Measurements from ENCODE around the gene NGEF. TPM values are rescaled to one million over a fixed set of nuclear protein-coding genes. Genes with fewer than 3 reads are reported as not detected.
"Not testable (repeated sequence)": the region's sequence is repeated elsewhere in the genome, so short reads cannot be mapped to it uniquely, and the experiment has no call there.

Gene NGEF
- total RNA-seq, 1 donor from 2014 or later: 1.2 TPM

DNA sequence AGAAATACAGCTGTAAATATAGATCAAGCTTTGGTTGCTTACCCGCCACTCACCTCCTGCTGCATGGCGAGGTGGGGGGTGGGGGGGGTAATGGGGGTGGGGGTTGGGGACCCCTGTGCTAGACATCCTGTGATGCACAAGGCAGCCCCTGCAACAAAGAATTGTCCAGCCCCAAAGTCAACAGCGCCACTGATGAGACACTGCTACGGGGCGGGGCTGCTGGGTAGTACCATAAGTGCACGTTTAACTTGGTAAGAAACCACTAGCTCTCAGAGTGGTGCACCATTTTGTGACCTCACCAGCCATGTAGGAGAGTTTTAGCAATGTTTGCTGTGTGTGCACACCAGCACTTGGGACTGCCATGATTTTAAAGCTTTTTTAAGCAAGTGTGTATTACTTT, 102.7 kb downstream of the NGEF start:
- H3K27me3 Mint-ChIP-seq: no peaks in the 10 kb centered on the region
- no peak for DNase-seq (ENCODE audit: low spot score, unreplicated experiment)
- no peak overlapping the region for H3K27ac Mint-ChIP-seq
- H3K9me3 Mint-ChIP-seq (ENCODE audit: low read depth): peaks cover 23% of the 10 kb centered on the region
- H3K36me3 Mint-ChIP-seq (ENCODE audit: insufficient read depth): peaks cover 4% of the 10 kb centered on the region
- peaks cover 3% of the 10 kb centered on the region for H3K4me1 Mint-ChIP-seq (ENCODE audit: low read depth)
- TF ChIP-seq, protein P1, sequence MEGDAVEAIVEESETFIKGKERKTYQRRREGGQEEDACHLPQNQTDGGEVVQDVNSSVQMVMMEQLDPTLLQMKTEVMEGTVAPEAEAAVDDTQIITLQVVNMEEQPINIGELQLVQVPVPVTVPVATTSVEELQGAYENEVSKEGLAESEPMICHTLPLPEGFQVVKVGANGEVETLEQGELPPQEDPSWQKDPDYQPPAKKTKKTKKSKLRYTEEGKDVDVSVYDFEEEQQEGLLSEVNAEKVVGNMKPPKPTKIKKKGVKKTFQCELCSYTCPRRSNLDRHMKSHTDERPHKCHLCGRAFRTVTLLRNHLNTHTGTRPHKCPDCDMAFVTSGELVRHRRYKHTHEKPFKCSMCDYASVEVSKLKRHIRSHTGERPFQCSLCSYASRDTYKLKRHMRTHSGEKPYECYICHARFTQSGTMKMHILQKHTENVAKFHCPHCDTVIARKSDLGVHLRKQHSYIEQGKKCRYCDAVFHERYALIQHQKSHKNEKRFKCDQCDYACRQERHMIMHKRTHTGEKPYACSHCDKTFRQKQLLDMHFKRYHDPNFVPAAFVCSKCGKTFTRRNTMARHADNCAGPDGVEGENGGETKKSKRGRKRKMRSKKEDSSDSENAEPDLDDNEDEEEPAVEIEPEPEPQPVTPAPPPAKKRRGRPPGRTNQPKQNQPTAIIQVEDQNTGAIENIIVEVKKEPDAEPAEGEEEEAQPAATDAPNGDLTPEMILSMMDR (IDR thresholded peaks at IDR 0.05; ENCODE audit: unreplicated experiment): no peak
- no peak overlapping the region for H3K4me3 Mint-ChIP-seq (ENCODE audit: low read depth)

DNA sequence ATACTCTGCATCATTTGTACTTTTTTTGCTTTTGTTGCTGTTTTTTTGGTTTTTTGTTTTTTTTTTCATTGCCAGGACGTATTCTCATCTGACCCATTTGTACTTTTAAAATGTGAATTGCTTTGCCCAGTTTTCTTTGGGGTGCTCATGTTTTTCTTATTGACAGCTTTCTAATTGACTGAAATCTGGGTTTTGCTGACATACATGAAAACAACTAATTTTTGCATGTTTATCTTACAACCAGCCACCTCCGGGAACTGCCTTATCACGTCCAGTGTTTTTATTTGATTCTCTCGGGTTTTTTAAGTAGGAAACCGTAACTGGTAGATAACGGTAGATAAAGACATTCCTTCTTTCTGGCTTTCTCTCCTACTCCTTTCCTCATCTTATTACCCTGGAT, 104.4 kb downstream of the NGEF start:
- TF ChIP-seq, protein P1 (IDR thresholded peaks at IDR 0.05; ENCODE audit: unreplicated experiment): no peak
- Mint-ChIP-seq H3K4me1 (ENCODE audit: low read depth) (peaks cover 3% of the 10 kb centered on the region), H3K27ac (no peak overlapping the region), H3K9me3 (ENCODE audit: low read depth) (peaks cover 23% of the 10 kb centered on the region), H3K27me3 (no peaks in the 10 kb centered on the region), H3K36me3 (ENCODE audit: insufficient read depth) (peaks cover 4% of the 10 kb centered on the region), H3K4me3 (ENCODE audit: low read depth) (no peak overlapping the region)
- DNase-seq (ENCODE audit: low spot score, unreplicated experiment): no peak

DNA sequence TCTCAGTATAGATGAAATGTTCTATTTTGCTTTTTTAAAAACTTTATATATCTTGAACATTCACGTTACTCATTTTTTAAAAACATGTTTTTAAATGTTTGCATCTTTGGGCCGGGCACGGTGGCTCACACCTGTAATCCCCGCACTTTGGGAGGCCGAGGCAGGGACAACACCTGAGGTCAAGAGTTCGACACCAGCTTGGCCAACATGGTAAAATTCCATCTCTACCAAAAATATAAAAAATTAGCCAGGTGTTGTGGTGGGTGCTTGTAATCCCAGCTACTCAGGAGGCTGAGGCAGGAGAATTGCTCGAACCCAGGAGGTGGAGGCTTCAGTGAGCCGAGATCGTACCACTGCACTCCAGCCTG, 105.4 kb downstream of the NGEF start:
- not testable (repeated sequence) for H3K27me3 Mint-ChIP-seq; H3K4me3 Mint-ChIP-seq (ENCODE audit: low read depth); DNase-seq (ENCODE audit: low spot score, unreplicated experiment); H3K4me1 Mint-ChIP-seq (ENCODE audit: low read depth); H3K27ac Mint-ChIP-seq; H3K36me3 Mint-ChIP-seq (ENCODE audit: insufficient read depth)
- peaks cover 20% of the 10 kb centered on the region for H3K9me3 Mint-ChIP-seq (ENCODE audit: low read depth)

DNA sequence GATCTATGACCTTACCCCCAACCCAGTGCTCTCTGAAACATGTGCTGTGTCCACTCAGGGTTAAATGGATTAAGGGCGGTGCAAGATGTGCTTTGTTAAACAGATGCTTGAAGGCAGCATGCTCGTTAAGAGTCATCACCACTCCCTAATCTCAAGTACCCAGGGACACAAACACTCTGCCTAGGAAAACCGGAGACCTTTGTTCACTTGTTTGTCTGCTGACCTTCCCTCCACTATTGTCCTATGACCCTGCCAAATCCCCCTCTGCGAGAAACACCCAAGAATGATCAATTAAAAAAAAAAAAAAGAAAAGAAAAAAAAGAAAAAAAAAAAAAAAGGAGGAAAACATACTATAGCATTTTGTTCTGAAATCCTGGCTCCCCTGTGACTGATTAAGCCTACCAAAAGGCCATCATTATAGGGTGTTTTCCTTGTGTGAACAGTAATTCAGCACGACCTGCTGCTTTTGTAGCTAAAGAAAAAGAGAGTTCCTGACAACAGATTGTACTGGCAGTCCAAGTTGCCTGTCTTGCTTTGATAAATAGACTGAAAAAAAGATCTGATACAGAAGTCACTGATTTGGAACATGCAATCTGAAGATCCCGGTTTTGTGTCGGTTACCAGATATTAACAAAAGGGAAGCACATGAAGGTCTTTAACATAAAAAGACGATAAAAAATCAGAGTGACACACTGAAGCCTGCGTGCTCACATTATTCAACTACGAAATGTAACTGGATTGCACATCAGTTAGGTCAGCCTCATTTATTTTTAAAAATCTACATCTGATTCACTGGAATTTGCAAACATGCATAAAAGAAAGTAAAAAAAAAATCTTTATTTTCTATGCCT, 106.0 kb downstream of the NGEF start:
- H3K9me3 Mint-ChIP-seq (ENCODE audit: low read depth): peaks cover 20% of the 10 kb centered on the region
- H3K4me1 Mint-ChIP-seq (ENCODE audit: low read depth); H3K4me3 Mint-ChIP-seq (ENCODE audit: low read depth); H3K27me3 Mint-ChIP-seq; H3K36me3 Mint-ChIP-seq (ENCODE audit: insufficient read depth); DNase-seq (ENCODE audit: low spot score, unreplicated experiment): not testable (repeated sequence)
- peak overlapping the region; percentile 55 for H3K27ac Mint-ChIP-seq

DNA sequence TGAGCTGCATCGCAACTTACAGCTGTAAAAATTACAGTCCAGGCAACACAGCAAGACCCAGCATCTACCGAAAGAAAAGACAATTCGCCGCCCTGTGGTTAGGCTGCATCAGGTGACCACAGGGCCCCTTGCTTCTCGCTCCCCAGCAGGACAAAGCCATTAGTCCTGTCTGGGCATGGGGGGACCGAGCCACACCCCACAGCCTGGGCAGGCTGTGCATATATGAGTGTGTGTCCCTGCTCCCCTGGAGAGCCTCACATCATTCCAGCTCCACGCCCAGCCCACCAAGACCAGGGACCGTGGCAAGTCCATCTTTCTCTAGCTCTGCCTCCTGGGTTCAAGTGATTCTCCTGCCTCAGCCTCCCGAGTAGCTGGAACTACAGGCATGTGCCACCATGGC, 109.1 kb downstream of the NGEF start:
- TF ChIP-seq, protein P1 (IDR thresholded peaks at IDR 0.05; ENCODE audit: unreplicated experiment): no peak
- Mint-ChIP-seq H3K4me1 (ENCODE audit: low read depth) (peaks cover 3% of the 10 kb centered on the region), H3K4me3 (ENCODE audit: low read depth) (no peak overlapping the region), H3K9me3 (ENCODE audit: low read depth) (no peaks in the 10 kb centered on the region), H3K36me3 (ENCODE audit: insufficient read depth) (no peaks in the 10 kb centered on the region), H3K27ac (no peak overlapping the region), H3K27me3 (no peaks in the 10 kb centered on the region)
- no peak for DNase-seq (ENCODE audit: low spot score, unreplicated experiment)

DNA sequence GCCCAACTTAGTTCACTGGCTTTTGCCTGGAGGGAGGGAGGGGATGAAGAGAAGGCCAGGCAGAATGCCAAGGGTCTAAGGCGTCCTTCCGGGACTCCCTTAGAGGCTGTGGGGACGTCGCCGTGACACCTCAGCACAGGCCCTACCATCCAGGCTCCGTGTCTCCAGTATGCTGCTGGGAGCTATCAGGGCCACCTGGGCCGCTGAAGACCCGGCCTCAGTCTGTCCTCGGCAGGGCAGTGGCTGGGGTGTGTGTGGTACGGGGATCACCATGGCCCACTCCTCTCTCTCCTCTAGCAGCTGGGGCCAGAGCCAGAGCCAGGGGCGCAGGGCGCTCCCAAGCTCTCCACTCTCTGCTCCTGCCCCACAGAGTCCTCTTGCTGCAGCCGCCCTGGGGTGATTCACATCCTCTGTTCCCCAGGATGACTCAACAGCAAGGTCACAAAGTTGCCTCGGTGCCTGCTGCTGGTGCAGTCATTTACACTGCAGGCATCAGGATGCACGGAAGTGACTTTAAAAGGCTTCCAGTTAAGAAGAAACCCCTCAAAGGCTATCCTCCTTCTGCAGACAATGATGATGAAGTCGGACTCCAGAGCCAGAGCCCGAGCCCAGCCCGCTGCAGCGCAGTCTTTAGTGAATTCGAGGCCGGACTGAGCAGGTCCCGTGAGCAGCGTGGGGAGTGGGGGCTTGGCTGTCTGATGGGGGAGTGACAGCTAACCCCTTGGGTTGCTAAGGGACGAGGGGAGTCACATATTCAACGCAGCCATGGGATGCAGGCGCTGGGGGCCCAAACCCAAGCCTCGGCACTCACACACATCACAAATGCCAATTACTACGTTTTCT, 111.1 kb downstream of the NGEF start:
- Mint-ChIP-seq H3K4me3 (ENCODE audit: low read depth) (no peak overlapping the region), H3K27me3 (no peaks in the 10 kb centered on the region), H3K27ac (no peak overlapping the region), H3K4me1 (ENCODE audit: low read depth) (no peaks in the 10 kb centered on the region), H3K9me3 (ENCODE audit: low read depth) (no peaks in the 10 kb centered on the region), H3K36me3 (ENCODE audit: insufficient read depth) (no peaks in the 10 kb centered on the region)
- DNase-seq (ENCODE audit: low spot score, unreplicated experiment): no peak
- TF ChIP-seq, protein P1 (IDR thresholded peaks at IDR 0.05; ENCODE audit: unreplicated experiment): no peak
